ENCODE results near the gene HDAC8. TPM values are rescaled to one million over a fixed set of nuclear protein-coding genes. Genes with fewer than 3 reads are reported as not detected.
"Not testable (repeated sequence)": the region's sequence is repeated elsewhere in the genome, so short reads cannot be mapped to it uniquely, and the experiment has no call there.

HDAC8 gene
- total RNA-seq, 1 donor from 2014 or later, result 39.6 TPM

- peaks cover 23% of the 10 kb centered on the region for H3K36me3 Mint-ChIP-seq (ENCODE audit: low read depth)
- intact Hi-C loops (cut with micrococcal nuclease), result no loop called here
- DNase-seq, result no peak
- no peak overlapping the region for H3K4me3 Mint-ChIP-seq
- peaks cover 2% of the 10 kb centered on the region for H3K9me3 Mint-ChIP-seq
- ATAC-seq (ENCODE audit: low read depth), result no peak
- no peaks in the 10 kb centered on the region for H3K4me1 Mint-ChIP-seq
- no peak overlapping the region for H3K27ac Mint-ChIP-seq
- H3K27me3 Mint-ChIP-seq, result no peaks in the 10 kb centered on the region
- TF ChIP-seq, protein P1, sequence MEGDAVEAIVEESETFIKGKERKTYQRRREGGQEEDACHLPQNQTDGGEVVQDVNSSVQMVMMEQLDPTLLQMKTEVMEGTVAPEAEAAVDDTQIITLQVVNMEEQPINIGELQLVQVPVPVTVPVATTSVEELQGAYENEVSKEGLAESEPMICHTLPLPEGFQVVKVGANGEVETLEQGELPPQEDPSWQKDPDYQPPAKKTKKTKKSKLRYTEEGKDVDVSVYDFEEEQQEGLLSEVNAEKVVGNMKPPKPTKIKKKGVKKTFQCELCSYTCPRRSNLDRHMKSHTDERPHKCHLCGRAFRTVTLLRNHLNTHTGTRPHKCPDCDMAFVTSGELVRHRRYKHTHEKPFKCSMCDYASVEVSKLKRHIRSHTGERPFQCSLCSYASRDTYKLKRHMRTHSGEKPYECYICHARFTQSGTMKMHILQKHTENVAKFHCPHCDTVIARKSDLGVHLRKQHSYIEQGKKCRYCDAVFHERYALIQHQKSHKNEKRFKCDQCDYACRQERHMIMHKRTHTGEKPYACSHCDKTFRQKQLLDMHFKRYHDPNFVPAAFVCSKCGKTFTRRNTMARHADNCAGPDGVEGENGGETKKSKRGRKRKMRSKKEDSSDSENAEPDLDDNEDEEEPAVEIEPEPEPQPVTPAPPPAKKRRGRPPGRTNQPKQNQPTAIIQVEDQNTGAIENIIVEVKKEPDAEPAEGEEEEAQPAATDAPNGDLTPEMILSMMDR (IDR thresholded peaks at IDR 0.05), result no peak
- ChIA-PET POLR2A (no interaction called here), CTCF (no interaction called here)
These were observed 242.5 kb downstream of the HDAC8 start for GRCh38 chrX:72330131-72330530.

DNA sequence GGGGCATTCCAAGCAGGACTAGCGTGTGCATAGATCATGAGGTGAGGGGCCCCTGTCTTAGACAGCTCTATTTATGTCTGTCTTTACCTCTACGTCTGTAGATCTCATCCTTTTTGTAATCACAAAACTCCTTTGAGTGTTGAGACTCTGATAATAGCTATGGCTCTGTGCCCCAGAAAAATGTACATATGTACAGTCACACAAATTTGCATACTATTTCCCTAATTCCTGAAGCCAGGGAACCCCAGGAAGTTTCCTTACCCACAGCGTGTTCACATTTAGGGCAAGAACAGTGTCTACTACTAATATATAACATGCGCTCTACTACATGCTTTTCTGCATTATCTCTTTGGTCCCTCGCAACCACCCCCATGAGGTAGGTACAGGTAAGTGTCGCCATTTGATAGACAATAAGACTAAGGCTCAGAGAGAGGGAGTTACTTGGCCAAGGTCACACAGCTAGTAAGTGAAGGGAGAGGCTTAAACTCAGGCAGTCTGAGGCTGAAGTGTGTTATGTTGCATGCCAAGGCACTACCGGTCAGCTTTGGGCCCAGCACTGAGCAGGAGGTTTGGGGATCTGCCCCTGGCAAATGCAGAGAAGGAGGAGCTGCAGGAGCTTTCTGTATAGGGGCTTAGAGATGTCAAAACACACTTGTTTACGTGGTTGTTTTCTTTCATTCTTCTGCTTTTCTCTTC, 245.9 kb downstream of the HDAC8 start:
- no peak overlapping the region for H3K4me3 Mint-ChIP-seq
- DNase-seq (no peak), ATAC-seq (ENCODE audit: low read depth) (no peak)
- H3K9me3 Mint-ChIP-seq, result peaks cover 2% of the 10 kb centered on the region
- no peak overlapping the region for H3K27ac Mint-ChIP-seq
- H3K4me1 Mint-ChIP-seq, result no peaks in the 10 kb centered on the region
- ChIA-PET CTCF (no interaction called here), POLR2A (no interaction called here)
- no peaks in the 10 kb centered on the region for H3K27me3 Mint-ChIP-seq
- TF ChIP-seq, protein P1 (IDR thresholded peaks at IDR 0.05), result no peak
- H3K36me3 Mint-ChIP-seq (ENCODE audit: low read depth), result peaks cover 13% of the 10 kb centered on the region
- intact Hi-C loops (cut with micrococcal nuclease), result no loop called here

GRCh38 chrX:72319651-72320050, 253.0 kb downstream of the HDAC8 start:
- H3K4me1 Mint-ChIP-seq; CTCF ChIA-PET; H3K27me3 Mint-ChIP-seq; H3K9me3 Mint-ChIP-seq; H3K4me3 Mint-ChIP-seq; POLR2A ChIA-PET; ATAC-seq (ENCODE audit: low read depth); intact Hi-C loops (cut with micrococcal nuclease); DNase-seq; H3K27ac Mint-ChIP-seq; H3K36me3 Mint-ChIP-seq (ENCODE audit: low read depth): not testable (repeated sequence)

DNA sequence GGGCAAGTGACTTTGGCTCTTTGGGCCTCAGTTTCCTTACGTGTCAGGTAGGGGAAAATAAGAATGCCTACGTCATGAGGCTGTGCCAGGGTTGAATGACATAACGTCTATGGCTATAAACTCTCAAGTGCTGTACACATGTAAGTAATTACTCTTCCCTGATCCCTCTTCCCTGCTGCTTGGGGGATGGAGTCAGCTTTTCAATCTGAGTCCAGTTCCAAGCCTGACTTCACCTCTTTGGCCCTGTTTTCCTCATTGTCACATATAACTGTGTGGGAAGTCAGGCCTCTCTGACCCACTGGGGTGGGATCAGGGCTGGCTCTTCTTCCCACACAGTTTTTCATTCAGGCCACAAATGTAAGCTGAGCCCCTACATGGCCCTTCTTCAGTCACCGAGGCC, 255.5 kb downstream of the HDAC8 start:
- no peak for ATAC-seq (ENCODE audit: low read depth)
- Mint-ChIP-seq H3K27me3 (peaks cover 5% of the 10 kb centered on the region), H3K36me3 (ENCODE audit: low read depth) (no peaks in the 10 kb centered on the region), H3K9me3 (no peaks in the 10 kb centered on the region), H3K27ac (no peak overlapping the region), H3K4me1 (no peaks in the 10 kb centered on the region), H3K4me3 (no peak overlapping the region)
- TF ChIP-seq, protein P1 (IDR thresholded peaks at IDR 0.05), result no peak
- DNase-seq, result no peak
- intact Hi-C loops (cut with micrococcal nuclease), result no loop called here
- CTCF ChIA-PET, result no interaction called here
- POLR2A ChIA-PET, result no interaction called here

GRCh38 chrX:72316408-72317110, 256.1 kb downstream of the HDAC8 start:
- Mint-ChIP-seq H3K4me3 (no peak overlapping the region), H3K27me3 (peaks cover 6% of the 10 kb centered on the region), H3K9me3 (no peaks in the 10 kb centered on the region), H3K36me3 (ENCODE audit: low read depth) (no peaks in the 10 kb centered on the region), H3K27ac (no peak overlapping the region), H3K4me1 (no peaks in the 10 kb centered on the region)
- ATAC-seq (ENCODE audit: low read depth), result no peak
- TF ChIP-seq, protein P1 (IDR thresholded peaks at IDR 0.05), result no peak
- ChIA-PET CTCF (no interaction called here), POLR2A (no interaction called here)
- intact Hi-C loops (cut with micrococcal nuclease), result no loop called here
- DNase-seq, result no peak
